Hepatocyte (in vitro differentiated cells): Measurements from ENCODE around the gene FAM185A.
"Not testable (repeated sequence)": the region's sequence is repeated elsewhere in the genome, so short reads cannot be mapped to it uniquely, and the experiment has no call there.

Experiments used
- CTCF ChIP-seq: fragments of 200-600 bp; sonication (generic); IDR thresholded peaks from 2 replicates; pipeline ENCODE4 v1.5.1; 2016; ENCODE audit warnings: antibody characterized with exemption, mild to moderate bottlenecking; ENCODE audit not compliant: poor library complexity
- EZH2 ChIP-seq: fragments of 200-600 bp; sonication (generic); IDR thresholded peaks from 2 replicates; pipeline ENCODE4 v1.6.1; 2016; ENCODE audit warnings: antibody characterized with exemption, mild to moderate bottlenecking, borderline replicate concordance

- TF ChIP-seq CTCF, EZH2: not testable (repeated sequence)
These were observed 40.0 kb downstream of the FAM185A start for GRCh38 chr7:102788770-102789169.
